K562 (cell line): Measurements from ENCODE around the gene GPRIN2. TPM values are rescaled to one million over a fixed set of nuclear protein-coding genes. Genes with fewer than 3 reads are reported as not detected.
A peak's percentile ranks its signal among the peaks of the same experiment; 100 is the strongest.

ENCODE experiments used
- CBFA2T2 ChIP-seq: fragments of 450-650 bp; conservative IDR thresholded peaks from 2 replicates; pipeline ENCODE4 v1.6.1; 2017; ENCODE audit warnings: mild to moderate bottlenecking
- DACH1 ChIP-seq: fragments of 450-650 bp; IDR thresholded peaks from 2 replicates; pipeline ENCODE4 v1.6.1; 2018; ENCODE audit not compliant: partially characterized antibody
- FOXA3 ChIP-seq, 2 experiments: fragments of 450-650 bp in 1 of 2; sonication (generic) in 1 of 2; formaldehyde crosslinking; IDR thresholded peaks in 1 of 2; conservative IDR thresholded peaks in 1 of 2; 2 replicates each; pipeline versions ENCODE4 v1.4.0 to v1.8.0; 2020 to 2022; ENCODE audit warnings: mild to moderate bottlenecking in 2 of 2, missing genetic modification reagents in 1 of 2
- NONO ChIP-seq, 2 experiments: fragments of 200-400 bp in 1 of 2; fragments of 450-650 bp in 1 of 2; formaldehyde crosslinking in 1 of 2; IDR thresholded peaks; 2 replicates each; pipeline ENCODE4 v1.6.1; 2017; ENCODE audit warnings: low read depth in 2 of 2, mild to moderate bottlenecking in 2 of 2, moderate library complexity in 2 of 2, low read length in 1 of 2
- NR1H2 ChIP-seq: sonication (generic); formaldehyde crosslinking; IDR thresholded peaks from 2 replicates; pipeline ENCODE4 v1.4.0; 2020; ENCODE audit warnings: mild to moderate bottlenecking, missing genetic modification reagents
- NR2C1 ChIP-seq, 2 experiments: fragments of 450-650 bp; IDR thresholded peaks; 2 replicates each; pipeline ENCODE4 v1.6.1; 2017; ENCODE audit warnings: mild to moderate bottlenecking in 2 of 2, antibody characterized with exemption in 1 of 2, inconsistent platforms in 1 of 2, missing compliant biosample characterization in 1 of 2, missing genetic modification characterization in 1 of 2
- SREBF1 ChIP-seq: fragments of 150-350 bp; IDR thresholded peaks from 2 replicates; pipeline ENCODE4 v1.6.1; 2014; ENCODE audit warnings: antibody characterized with exemption, low read depth, low read length, borderline replicate concordance
- THRA ChIP-seq: fragments of 450-650 bp; IDR thresholded peaks from 2 replicates; pipeline ENCODE4 v1.6.1; 2017; ENCODE audit warnings: mild to moderate bottlenecking, moderate library complexity
- ZFPM2 ChIP-seq: fragments of 250-450 bp; sonication (Bioruptor Pico); IDR thresholded peaks from 2 replicates; pipeline ENCODE4 v1.5.1; 2022; ENCODE audit warnings: mild to moderate bottlenecking
- ZNF134 ChIP-seq: fragments of 250-450 bp; sonication (Bioruptor Pico); conservative IDR thresholded peaks from 2 replicates; pipeline ENCODE4 v1.4.0; 2020
- ZNF212 ChIP-seq: fragments of 450-650 bp; formaldehyde crosslinking; IDR thresholded peaks from 2 replicates; pipeline ENCODE4 v1.4.0; 2020; ENCODE audit warnings: mild to moderate bottlenecking
- ZNF445 ChIP-seq: fragments of 250-450 bp; sonication (Bioruptor Pico); IDR thresholded peaks from 2 replicates; pipeline ENCODE4 v1.4.0; 2020; ENCODE audit warnings: low read depth, mild to moderate bottlenecking, moderate library complexity
- ZNF561 ChIP-seq: fragments of 450-650 bp; formaldehyde crosslinking; conservative IDR thresholded peaks from 2 replicates; pipeline ENCODE4 v1.4.0; 2020; ENCODE audit warnings: mild to moderate bottlenecking, moderate library complexity
- ZNF583 ChIP-seq: fragments of 250-450 bp; sonication (Bioruptor Pico); IDR thresholded peaks from 2 replicates; pipeline ENCODE4 v1.4.0; 2020
- ZNF785 ChIP-seq: fragments of 250-450 bp; sonication (Bioruptor Pico); IDR thresholded peaks from 2 replicates; pipeline ENCODE4 v1.4.0; 2020; ENCODE audit warnings: mild to moderate bottlenecking
- polyA plus RNA-seq, 8 experiments: library from polyadenylated mRNA; depleted of rRNA in 4 of 8; stranded (reverse) in 5 of 8; unstranded in 3 of 8; fragments of >200 nt; fragmentation: Nextera tagmentation in 2 of 8; fragmentation: Illumina TruSeq in 1 of 8; extraction: Ambion mirVana in 2 of 8; extraction: Trizol in 1 of 8; gene quantifications; 2 replicates each; pipeline versions ENCODE4 v1.2.1 to v1.2.3, GENCODE V29; 2011 to 2014; ENCODE audit warnings: inconsistent platforms in 1 of 8, missing spikeins in 1 of 8
- total RNA-seq, 7 experiments: library from RNA; depleted of rRNA in 6 of 7; stranded (reverse); fragments of >200 nt in 6 of 7; fragmentation: Illumina TruSeq in 2 of 7; extraction: Trizol in 2 of 7; gene quantifications; 2 replicates each; pipeline versions ENCODE4 v1.2.1 to v1.2.3, GENCODE V29; 2011 to 2021; ENCODE audit warnings: low replicate concordance in 1 of 7
- TF ChIP-seq, protein P1 (sequence below): fragments of 450-650 bp; IDR thresholded peaks from 2 replicates; pipeline ENCODE4 v1.6.1; 2016; ENCODE audit warnings: antibody characterized with exemption
- TF ChIP-seq, protein P2 (sequence below): fragments of 450-650 bp; conservative IDR thresholded peaks from 2 replicates; pipeline ENCODE4 v1.6.1; 2016; ENCODE audit warnings: missing genetic modification characterization, low read depth, mild to moderate bottlenecking, control low read depth, missing compliant biosample characterization
- TF ChIP-seq, protein P3 (sequence below): fragments of 450-650 bp; formaldehyde crosslinking; IDR thresholded peaks from 2 replicates; pipeline ENCODE4 v1.4.0; 2022; ENCODE audit warnings: missing genetic modification characterization
- TF ChIP-seq, protein P4 (sequence below): fragments of 450-650 bp; IDR thresholded peaks from 2 replicates; pipeline ENCODE4 v1.6.1; 2014; ENCODE audit warnings: low read depth, mild to moderate bottlenecking, moderate library complexity, borderline replicate concordance

The GPRIN2 gene
- total and polyA plus RNA-seq, 9 of the 15 experiments (the other 6 are each of a cell fraction or from before 2014, with no cell fraction given) = not detected

DNA sequence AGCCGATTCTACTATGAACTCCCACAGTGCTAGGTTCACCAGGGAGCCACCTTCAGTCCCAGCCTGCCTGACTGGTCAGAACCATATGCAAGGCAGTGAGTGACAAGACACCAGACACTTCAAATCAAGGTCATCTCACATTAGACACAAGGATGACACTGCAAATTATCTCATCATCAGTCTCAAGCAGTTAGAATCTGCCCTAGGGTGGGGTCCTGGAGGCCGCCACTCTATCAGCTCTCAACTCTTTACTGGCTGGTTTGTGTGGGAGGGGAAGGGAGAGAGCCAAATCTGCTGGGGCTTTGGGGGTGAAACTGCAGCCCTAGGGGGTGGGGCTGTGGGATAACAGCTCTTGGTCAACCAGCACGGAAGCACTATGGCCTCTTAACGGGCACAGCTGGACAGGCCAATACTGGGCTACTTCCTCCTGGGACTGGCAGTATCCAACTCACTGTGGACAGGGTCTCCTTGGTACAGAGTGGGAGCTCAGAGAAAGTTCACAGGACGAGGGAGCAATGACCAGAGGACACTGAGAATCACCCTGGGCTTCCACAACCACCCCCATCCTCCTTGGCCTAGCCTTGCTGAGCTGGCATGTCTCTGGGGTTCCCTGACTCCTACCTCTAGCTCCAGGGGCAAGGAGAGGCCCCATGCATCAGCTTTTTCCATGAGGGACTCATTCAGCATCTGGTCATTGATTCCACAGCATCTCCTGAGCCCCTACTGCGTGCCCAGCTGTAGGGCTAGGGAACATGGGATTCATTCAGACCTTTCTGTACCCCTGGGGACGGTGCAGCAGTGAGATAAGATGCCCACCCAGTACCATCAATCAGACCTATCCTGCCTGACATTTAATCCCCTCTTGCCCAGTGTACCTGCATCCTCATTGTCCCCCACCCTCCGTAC, 5.4 kb downstream of the GPRIN2 start (continued):
- TF ChIP-seq ZNF134 (CRISPR knock-in tag) = no peak
- TF ChIP-seq, protein P1, sequence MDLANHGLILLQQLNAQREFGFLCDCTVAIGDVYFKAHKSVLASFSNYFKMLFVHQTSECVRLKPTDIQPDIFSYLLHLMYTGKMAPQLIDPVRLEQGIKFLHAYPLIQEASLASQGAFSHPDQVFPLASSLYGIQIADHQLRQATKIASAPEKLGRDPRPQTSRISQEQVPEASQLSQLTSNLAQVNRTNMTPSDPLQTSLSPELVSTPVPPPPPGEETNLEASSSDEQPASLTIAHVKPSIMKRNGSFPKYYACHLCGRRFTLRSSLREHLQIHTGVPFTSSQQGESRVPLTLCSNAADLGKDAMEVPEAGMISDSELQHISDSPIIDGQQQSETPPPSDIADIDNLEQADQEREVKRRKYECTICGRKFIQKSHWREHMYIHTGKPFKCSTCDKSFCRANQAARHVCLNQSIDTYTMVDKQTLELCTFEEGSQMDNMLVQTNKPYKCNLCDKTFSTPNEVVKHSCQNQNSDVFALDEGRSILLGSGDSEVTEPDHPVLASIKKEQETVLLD = no peak
- no peak for TF ChIP-seq FOXA3 (CRISPR knock-in tag; conservative IDR thresholded peaks at IDR 0.05 in 1 of 2, IDR thresholded peaks at IDR 0.05 in 1 of 2)
- TF ChIP-seq, protein P2, sequence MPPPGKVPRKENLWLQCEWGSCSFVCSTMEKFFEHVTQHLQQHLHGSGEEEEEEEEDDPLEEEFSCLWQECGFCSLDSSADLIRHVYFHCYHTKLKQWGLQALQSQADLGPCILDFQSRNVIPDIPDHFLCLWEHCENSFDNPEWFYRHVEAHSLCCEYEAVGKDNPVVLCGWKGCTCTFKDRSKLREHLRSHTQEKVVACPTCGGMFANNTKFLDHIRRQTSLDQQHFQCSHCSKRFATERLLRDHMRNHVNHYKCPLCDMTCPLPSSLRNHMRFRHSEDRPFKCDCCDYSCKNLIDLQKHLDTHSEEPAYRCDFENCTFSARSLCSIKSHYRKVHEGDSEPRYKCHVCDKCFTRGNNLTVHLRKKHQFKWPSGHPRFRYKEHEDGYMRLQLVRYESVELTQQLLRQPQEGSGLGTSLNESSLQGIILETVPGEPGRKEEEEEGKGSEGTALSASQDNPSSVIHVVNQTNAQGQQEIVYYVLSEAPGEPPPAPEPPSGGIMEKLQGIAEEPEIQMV (tag) = no peak
- no peak for TF ChIP-seq ZNF561 (CRISPR knock-in tag)
- no peak for TF ChIP-seq NR1H2 (CRISPR knock-in tag)
- TF ChIP-seq ZNF212 (CRISPR knock-in tag) = no peak
- TF ChIP-seq SREBF1 = no peak
- TF ChIP-seq ZNF583 (CRISPR knock-in tag) = no peak
- TF ChIP-seq, protein P3, sequence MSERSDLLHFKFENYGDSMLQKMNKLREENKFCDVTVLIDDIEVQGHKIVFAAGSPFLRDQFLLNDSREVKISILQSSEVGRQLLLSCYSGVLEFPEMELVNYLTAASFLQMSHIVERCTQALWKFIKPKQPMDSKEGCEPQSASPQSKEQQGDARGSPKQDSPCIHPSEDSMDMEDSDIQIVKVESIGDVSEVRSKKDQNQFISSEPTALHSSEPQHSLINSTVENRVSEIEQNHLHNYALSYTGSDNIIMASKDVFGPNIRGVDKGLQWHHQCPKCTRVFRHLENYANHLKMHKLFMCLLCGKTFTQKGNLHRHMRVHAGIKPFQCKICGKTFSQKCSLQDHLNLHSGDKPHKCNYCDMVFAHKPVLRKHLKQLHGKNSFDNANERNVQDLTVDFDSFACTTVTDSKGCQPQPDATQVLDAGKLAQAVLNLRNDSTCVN (CRISPR knock-in tag) = no peak
- TF ChIP-seq NONO (IDR thresholded peaks at IDR 0.05; ENCODE audit: low read depth in 2 of 2, low read length in 1 of 2) = no peak
- TF ChIP-seq ZNF785 (CRISPR knock-in tag) = no peak
- TF ChIP-seq ZNF445 = no peak
- TF ChIP-seq, protein P4, sequence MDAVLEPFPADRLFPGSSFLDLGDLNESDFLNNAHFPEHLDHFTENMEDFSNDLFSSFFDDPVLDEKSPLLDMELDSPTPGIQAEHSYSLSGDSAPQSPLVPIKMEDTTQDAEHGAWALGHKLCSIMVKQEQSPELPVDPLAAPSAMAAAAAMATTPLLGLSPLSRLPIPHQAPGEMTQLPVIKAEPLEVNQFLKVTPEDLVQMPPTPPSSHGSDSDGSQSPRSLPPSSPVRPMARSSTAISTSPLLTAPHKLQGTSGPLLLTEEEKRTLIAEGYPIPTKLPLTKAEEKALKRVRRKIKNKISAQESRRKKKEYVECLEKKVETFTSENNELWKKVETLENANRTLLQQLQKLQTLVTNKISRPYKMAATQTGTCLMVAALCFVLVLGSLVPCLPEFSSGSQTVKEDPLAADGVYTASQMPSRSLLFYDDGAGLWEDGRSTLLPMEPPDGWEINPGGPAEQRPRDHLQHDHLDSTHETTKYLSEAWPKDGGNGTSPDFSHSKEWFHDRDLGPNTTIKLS = no peak
- TF ChIP-seq ZFPM2 (CRISPR knock-in tag) = no peak
- TF ChIP-seq CBFA2T2 = peak; percentile 42
- TF ChIP-seq DACH1 = no peak
- TF ChIP-seq NR2C1 (IDR thresholded peaks at IDR 0.05) = no peak
- TF ChIP-seq NR2C1 (tag; IDR thresholded peaks at IDR 0.05) = no peak
- TF ChIP-seq THRA = no peak
